ENCODE measurements around the gene TJP3.

The TJP3 gene

DNA sequence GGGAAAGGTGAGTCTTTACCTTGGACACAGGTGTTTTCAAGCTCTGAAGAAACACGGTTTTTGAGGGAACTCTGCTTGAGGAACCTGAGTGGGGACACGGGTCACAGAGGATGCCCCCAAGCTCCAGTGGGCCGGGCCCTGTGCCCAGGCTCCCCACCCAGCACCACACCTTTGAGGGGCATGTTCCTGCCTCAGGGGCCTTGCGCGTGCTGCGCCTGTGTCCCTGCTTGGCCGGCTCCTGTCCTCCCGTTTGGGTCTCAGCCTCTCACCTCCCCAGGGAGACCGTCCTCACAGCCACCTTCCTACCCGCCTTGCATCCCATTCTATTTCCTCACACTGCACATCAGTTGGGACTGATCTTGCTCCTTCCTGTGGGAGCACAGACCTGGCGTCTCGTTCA is 29.0 kb upstream of the TJP3 start:
- TF ChIP-seq EZH2phosphoT487 (IDR thresholded peaks at IDR 0.05; ENCODE audit: borderline replicate concordance, low read length): no peak
- H3K79me2 ChIP-seq (ENCODE audit: control insufficient read depth, low read length): peaks cover 3% of the 10 kb centered on the region; the same call in 1 of the 2 replicates

DNA sequence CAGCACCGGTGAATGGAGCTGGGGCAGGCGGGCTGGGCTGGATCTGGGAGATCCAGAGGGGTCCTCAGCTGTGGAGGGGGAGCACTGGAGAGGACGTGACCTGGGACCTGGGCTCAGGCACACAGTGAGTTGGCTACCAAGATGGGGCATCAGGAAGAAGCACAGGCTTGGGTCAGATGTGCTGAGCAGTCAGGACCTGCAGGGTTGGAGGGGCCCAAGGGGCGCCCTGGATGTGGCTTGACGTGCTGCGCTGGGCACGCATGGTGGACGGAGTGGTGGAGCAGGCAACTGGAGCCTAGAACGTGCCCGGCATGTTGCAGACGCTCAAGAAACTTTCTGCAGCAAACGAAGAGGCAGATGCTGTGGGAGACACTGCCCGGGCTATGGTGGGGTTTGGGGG is 28.6 kb upstream of the TJP3 start:
- no peaks in the 10 kb centered on the region for H3K9me2 ChIP-seq (replicated peaks; ENCODE audit: control insufficient read depth, low read length)
- no peak overlapping the region for H3K27ac ChIP-seq (ENCODE audit: low read depth, low read length)
- H3F3A ChIP-seq (ENCODE audit: control insufficient read depth, insufficient read depth): 0 out of 2 replicates have a peak, but pooled peaks cover under 1% of the 10 kb centered on the region
- no peaks in the 10 kb centered on the region for H3K9me3 ChIP-seq (ENCODE audit: control insufficient read depth, insufficient read depth, low read length)
- no peak overlapping the region for H3K4me3 ChIP-seq (ENCODE audit: low read length)
- H3K4me2 ChIP-seq (ENCODE audit: low read length): no peak overlapping the region
- peaks cover 3% of the 10 kb centered on the region; the same call in 1 of the 2 replicates for H3K79me2 ChIP-seq (ENCODE audit: control insufficient read depth, low read length)
- no peaks in the 10 kb centered on the region for H3K27me3 ChIP-seq (ENCODE audit: control insufficient read depth, low read length)
- peaks cover 17% of the 10 kb centered on the region for H3K4me1 ChIP-seq (ENCODE audit: control insufficient read depth, low read length)
- TF ChIP-seq EZH2phosphoT487 (IDR thresholded peaks at IDR 0.05; ENCODE audit: borderline replicate concordance, low read length): no peak
- TF ChIP-seq, protein P1, sequence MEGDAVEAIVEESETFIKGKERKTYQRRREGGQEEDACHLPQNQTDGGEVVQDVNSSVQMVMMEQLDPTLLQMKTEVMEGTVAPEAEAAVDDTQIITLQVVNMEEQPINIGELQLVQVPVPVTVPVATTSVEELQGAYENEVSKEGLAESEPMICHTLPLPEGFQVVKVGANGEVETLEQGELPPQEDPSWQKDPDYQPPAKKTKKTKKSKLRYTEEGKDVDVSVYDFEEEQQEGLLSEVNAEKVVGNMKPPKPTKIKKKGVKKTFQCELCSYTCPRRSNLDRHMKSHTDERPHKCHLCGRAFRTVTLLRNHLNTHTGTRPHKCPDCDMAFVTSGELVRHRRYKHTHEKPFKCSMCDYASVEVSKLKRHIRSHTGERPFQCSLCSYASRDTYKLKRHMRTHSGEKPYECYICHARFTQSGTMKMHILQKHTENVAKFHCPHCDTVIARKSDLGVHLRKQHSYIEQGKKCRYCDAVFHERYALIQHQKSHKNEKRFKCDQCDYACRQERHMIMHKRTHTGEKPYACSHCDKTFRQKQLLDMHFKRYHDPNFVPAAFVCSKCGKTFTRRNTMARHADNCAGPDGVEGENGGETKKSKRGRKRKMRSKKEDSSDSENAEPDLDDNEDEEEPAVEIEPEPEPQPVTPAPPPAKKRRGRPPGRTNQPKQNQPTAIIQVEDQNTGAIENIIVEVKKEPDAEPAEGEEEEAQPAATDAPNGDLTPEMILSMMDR (IDR thresholded peaks at IDR 0.05; ENCODE audit: low read depth, low read length, poor library complexity, severe bottlenecking): no peak
- H4K20me1 ChIP-seq (ENCODE audit: control insufficient read depth, insufficient read depth, low read depth, low read length): peaks cover 15% of the 10 kb centered on the region
- no peaks in the 10 kb centered on the region for H3K36me3 ChIP-seq (ENCODE audit: control insufficient read depth, low read length)

More for the DNA sequence above, 29.0 kb upstream of the TJP3 start:
- Histone ChIP-seq H3K9me3 (ENCODE audit: control insufficient read depth, insufficient read depth, low read length) (no peaks in the 10 kb centered on the region), H3F3A (ENCODE audit: control insufficient read depth, insufficient read depth) (no peaks in the 10 kb centered on the region), H3K36me3 (ENCODE audit: control insufficient read depth, low read length) (no peaks in the 10 kb centered on the region), H3K4me2 (ENCODE audit: low read length) (no peak overlapping the region), H3K9me2 (replicated peaks; ENCODE audit: control insufficient read depth, low read length) (no peaks in the 10 kb centered on the region), H3K27ac (ENCODE audit: low read depth, low read length) (no peak overlapping the region), H3K4me1 (ENCODE audit: control insufficient read depth, low read length) (peaks cover 12% of the 10 kb centered on the region), H3K27me3 (ENCODE audit: control insufficient read depth, low read length) (no peaks in the 10 kb centered on the region), H4K20me1 (ENCODE audit: control insufficient read depth, insufficient read depth, low read depth, low read length) (peaks cover 11% of the 10 kb centered on the region), H3K4me3 (ENCODE audit: low read length) (no peak overlapping the region)

DNA sequence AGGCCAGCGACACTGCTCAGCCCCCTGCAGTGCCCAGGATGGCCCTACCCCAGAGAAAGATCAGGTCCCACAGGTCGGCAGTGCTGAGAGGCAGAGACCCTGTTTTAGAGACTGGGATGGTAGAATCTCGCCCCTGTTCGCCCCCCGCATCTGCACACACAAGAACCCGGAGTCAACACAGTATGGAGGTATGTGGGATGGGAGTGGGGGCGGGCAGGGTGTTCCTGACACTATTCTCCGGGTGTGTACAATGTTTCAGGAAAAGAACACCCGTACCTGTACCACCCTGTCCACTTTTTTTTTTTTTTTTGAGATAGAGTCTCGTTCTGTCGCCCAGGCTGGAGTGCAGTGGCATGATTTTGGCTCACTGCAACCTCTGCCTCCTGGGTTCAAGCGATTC is 27.2 kb upstream of the TJP3 start:
- Histone ChIP-seq H3K9me2 (replicated peaks; ENCODE audit: control insufficient read depth, low read length) (no peaks in the 10 kb centered on the region), H3F3A (ENCODE audit: control insufficient read depth, insufficient read depth) (peaks cover 5% of the 10 kb centered on the region; the same call in 1 of the 2 replicates), H4K20me1 (ENCODE audit: control insufficient read depth, insufficient read depth, low read depth, low read length) (peaks cover 21% of the 10 kb centered on the region), H3K27ac (ENCODE audit: low read depth, low read length) (no peak overlapping the region), H3K4me1 (ENCODE audit: control insufficient read depth, low read length) (peaks cover 24% of the 10 kb centered on the region), H3K4me2 (ENCODE audit: low read length) (no peak overlapping the region), H3K36me3 (ENCODE audit: control insufficient read depth, low read length) (no peaks in the 10 kb centered on the region), H3K79me2 (ENCODE audit: control insufficient read depth, low read length) (peaks cover 3% of the 10 kb centered on the region; the same call in 1 of the 2 replicates), H3K9me3 (ENCODE audit: control insufficient read depth, insufficient read depth, low read length) (no peaks in the 10 kb centered on the region), H3K4me3 (ENCODE audit: low read length) (no peak overlapping the region), H3K27me3 (ENCODE audit: control insufficient read depth, low read length) (no peaks in the 10 kb centered on the region)
- TF ChIP-seq, protein P1 (IDR thresholded peaks at IDR 0.05; ENCODE audit: low read depth, low read length, poor library complexity, severe bottlenecking): no peak
- no peak for TF ChIP-seq EZH2phosphoT487 (IDR thresholded peaks at IDR 0.05; ENCODE audit: borderline replicate concordance, low read length)

DNA sequence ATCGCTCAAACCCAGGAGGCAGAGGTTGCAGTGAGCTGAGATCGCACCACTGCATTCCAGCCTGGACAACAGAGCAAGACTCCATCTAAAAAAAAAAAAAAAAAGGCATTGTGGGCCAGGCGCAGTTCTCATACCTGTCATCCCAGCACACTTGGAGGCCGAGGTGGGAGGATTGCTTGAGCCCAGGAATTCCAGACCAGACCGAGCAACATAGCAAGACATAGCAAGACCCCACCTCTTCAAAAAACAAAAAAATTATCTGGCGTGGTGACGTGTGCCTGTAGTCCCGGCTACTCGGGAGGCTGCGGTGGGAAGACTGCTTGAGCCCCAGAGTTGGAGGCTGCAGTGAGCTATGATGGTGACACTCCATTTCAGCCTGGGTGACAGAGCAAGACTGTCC is 25.9 kb upstream of the TJP3 start:
- Histone ChIP-seq H3K4me3 (ENCODE audit: low read length) (no peak overlapping the region), H3K9me2 (replicated peaks; ENCODE audit: control insufficient read depth, low read length) (no peaks in the 10 kb centered on the region), H3K4me1 (ENCODE audit: control insufficient read depth, low read length) (peaks cover 25% of the 10 kb centered on the region), H3K79me2 (ENCODE audit: control insufficient read depth, low read length) (peaks cover 3% of the 10 kb centered on the region; the same call in 1 of the 2 replicates), H4K20me1 (ENCODE audit: control insufficient read depth, insufficient read depth, low read depth, low read length) (peaks cover 23% of the 10 kb centered on the region), H3F3A (ENCODE audit: control insufficient read depth, insufficient read depth) (peaks cover 5% of the 10 kb centered on the region; the same call in 1 of the 2 replicates), H3K9me3 (ENCODE audit: control insufficient read depth, insufficient read depth, low read length) (no peaks in the 10 kb centered on the region), H3K36me3 (ENCODE audit: control insufficient read depth, low read length) (no peaks in the 10 kb centered on the region), H3K27me3 (ENCODE audit: control insufficient read depth, low read length) (no peaks in the 10 kb centered on the region), H3K27ac (ENCODE audit: low read depth, low read length) (no peak overlapping the region), H3K4me2 (ENCODE audit: low read length) (no peak overlapping the region)
- TF ChIP-seq, protein P1 (IDR thresholded peaks at IDR 0.05; ENCODE audit: low read depth, low read length, poor library complexity, severe bottlenecking): no peak

Measured in DOHH2 (cell line).